ENCODE results near the gene ARMC8. TPM values are rescaled to one million over a fixed set of nuclear protein-coding genes. Genes with fewer than 3 reads are reported as not detected.

Gene ARMC8
- total RNA-seq, 4 donors from 2014 or later: 79.3 to 93.0 (median 84.9) TPM

DNA sequence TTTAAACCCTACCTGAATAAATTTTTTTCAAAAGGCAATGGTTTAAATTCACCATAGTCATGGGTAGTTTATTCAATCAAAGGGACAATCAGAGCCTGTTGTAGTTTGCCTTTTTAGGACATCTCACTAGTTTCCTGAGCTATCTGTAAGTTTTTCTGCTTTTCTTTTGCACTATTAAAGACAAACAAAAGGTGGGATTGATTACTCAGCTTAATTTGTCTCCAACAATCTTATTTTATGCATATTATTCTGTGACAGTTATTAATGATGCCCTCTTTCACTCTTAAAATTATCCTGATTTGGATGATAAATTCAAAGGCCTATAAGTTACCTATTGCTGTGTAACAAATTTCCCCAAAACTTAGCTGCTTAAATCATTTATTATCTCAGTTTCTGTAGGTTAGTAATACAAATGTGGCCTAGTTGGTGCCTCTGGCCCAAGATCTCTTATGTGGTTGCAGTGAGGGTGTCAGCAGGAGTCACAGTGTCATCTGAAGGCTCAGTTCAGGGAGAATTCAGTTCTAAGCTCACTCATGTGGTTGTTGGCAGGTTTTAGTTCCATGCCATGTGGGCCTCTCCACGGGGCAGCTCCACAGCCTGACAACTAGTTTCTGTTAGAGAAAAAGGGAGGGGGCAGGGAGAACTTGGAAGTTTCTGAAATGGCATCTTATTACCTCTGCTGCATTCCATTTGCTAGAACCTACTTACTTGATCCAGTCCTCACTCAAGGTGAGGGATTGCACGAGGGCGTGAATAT is 16.0 kb downstream of the ARMC8 start:
- peaks cover 0 to 4% (median 0%) of the 10 kb centered on the region in 4 donors for H3K36me3 ChIP-seq
- H3K9me3 ChIP-seq: no peaks in the 10 kb centered on the region
- DNase-seq (ENCODE audit: extremely low spot score): no peak
- TF ChIP-seq POLR2A (IDR thresholded peaks at IDR 0.05; ENCODE audit: low read depth): no peak
- TF ChIP-seq, protein P1, sequence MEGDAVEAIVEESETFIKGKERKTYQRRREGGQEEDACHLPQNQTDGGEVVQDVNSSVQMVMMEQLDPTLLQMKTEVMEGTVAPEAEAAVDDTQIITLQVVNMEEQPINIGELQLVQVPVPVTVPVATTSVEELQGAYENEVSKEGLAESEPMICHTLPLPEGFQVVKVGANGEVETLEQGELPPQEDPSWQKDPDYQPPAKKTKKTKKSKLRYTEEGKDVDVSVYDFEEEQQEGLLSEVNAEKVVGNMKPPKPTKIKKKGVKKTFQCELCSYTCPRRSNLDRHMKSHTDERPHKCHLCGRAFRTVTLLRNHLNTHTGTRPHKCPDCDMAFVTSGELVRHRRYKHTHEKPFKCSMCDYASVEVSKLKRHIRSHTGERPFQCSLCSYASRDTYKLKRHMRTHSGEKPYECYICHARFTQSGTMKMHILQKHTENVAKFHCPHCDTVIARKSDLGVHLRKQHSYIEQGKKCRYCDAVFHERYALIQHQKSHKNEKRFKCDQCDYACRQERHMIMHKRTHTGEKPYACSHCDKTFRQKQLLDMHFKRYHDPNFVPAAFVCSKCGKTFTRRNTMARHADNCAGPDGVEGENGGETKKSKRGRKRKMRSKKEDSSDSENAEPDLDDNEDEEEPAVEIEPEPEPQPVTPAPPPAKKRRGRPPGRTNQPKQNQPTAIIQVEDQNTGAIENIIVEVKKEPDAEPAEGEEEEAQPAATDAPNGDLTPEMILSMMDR (IDR thresholded peaks at IDR 0.05): no peak
- no peak for TF ChIP-seq POLR2AphosphoS5 (IDR thresholded peaks at IDR 0.05)
- no peak for TF ChIP-seq EP300 (IDR thresholded peaks at IDR 0.05)
- WGBS: 73% methylated on average over 3 of the region's 3 CpGs
- H3K4me3 ChIP-seq: no peak overlapping the region
- H3K27me3 ChIP-seq: no peaks in the 10 kb centered on the region
- intact Hi-C loops (cut with DNase I): no loop called here
- H3K27ac ChIP-seq (replicated peaks in 1 of 4): no peak overlapping the region
- H3K4me1 ChIP-seq: peaks cover 24 to 32% (median 28%) of the 10 kb centered on the region in 4 donors

GRCh38 chr3:138203938-138204337 is 16.8 kb downstream of the ARMC8 start:
- no peak overlapping the region for H3K27ac ChIP-seq (replicated peaks in 1 of 4)
- DNase-seq (ENCODE audit: extremely low spot score): no peak
- 85% methylated on average over 4 of the region's 4 CpGs for WGBS
- intact Hi-C loops (cut with DNase I): no loop called here
- no peak for TF ChIP-seq POLR2A (IDR thresholded peaks at IDR 0.05; ENCODE audit: low read depth)
- no peak overlapping the region for H3K4me3 ChIP-seq
- peaks cover 24 to 30% (median 28%) of the 10 kb centered on the region in 4 donors for H3K4me1 ChIP-seq
- no peaks in the 10 kb centered on the region for H3K27me3 ChIP-seq
- no peaks in the 10 kb centered on the region for H3K9me3 ChIP-seq
- peaks cover 0 to 4% (median 0%) of the 10 kb centered on the region in 4 donors for H3K36me3 ChIP-seq

DNA sequence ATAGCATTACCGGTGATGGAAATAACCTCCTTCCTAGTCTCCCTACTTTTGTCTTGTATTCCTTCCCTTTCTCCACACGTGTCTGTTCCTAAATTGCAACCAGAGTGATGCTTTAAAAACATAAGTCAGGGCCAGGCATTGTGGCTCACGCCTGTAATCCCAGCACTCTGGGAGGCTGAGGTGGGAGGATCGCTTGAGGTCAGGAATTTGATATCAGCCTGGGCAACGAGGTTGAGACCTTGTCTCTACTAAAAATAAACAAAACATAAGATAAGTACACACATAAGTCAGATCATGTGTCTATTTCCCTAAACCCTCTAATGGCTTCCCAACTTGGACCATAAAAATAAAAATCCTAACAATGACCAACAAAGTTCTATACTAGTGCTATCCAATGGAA is 18.4 kb downstream of the ARMC8 start:
- TF ChIP-seq EP300 (IDR thresholded peaks at IDR 0.05): no peak
- TF ChIP-seq POLR2A (IDR thresholded peaks at IDR 0.05; ENCODE audit: low read depth): no peak
- TF ChIP-seq, protein P1 (IDR thresholded peaks at IDR 0.05): no peak
- no peak for TF ChIP-seq POLR2AphosphoS5 (IDR thresholded peaks at IDR 0.05)
- Histone ChIP-seq H3K4me1 (peaks cover 27 to 45% (median 38%) of the 10 kb centered on the region in 4 donors), H3K9me3 (no peaks in the 10 kb centered on the region), H3K4me3 (no peak overlapping the region), H3K36me3 (peaks cover 0 to 4% (median 0%) of the 10 kb centered on the region in 4 donors), H3K27me3 (no peaks in the 10 kb centered on the region), H3K27ac (replicated peaks in 1 of 4) (no peak overlapping the region)
- intact Hi-C loops (cut with DNase I): no loop called here
- no peak for DNase-seq (ENCODE audit: extremely low spot score)
- WGBS: 72% methylated on average over 5 of the region's 5 CpGs

DNA sequence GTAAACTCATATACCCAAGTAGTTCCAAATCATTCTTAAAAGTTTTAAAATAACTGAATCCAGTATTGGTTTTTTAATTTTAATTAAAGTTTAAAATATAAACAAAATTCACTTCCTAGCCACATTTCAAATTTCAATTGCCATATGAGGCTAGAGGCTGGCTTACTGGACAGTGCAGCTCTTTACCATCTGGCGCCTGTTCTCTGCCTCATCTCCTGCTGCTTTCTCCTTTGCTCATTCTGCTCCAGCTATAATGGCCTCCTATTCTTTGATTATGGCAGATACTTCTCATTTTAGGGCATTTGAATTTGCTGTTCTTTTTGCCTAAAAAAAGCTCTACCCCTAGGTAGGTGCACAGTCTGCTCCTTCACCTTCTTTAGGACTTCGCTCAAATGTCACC is 19.1 kb downstream of the ARMC8 start:
- intact Hi-C loops (cut with DNase I): no loop called here
- WGBS: 97% methylated on average over 2 of the region's 2 CpGs
- DNase-seq (ENCODE audit: extremely low spot score): no peak

DNA sequence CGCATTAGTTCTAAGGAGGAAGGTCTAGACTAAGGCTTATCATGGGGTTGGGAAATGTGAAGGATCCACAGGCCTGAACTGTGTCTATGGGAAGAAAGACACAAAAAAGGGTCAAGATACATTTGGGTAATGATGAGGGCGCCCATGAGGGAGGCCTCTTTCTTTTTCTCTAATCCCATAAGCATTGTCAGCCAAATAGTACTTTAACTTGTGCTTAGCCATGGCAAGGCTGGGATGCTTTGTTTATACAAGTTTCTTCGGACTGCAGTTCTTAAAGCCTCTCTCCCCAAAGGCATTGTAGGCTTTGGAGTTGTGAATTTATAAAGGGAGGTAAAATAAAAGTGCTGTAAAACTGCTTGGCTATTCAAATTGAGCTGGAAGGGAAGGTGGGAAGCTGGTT is 23.4 kb downstream of the ARMC8 start:
- DNase-seq (ENCODE audit: extremely low spot score): no peak
- 74% methylated on average over 3 of the region's 3 CpGs for WGBS
- H3K36me3 ChIP-seq: peaks cover 0 to 15% (median 3%) of the 10 kb centered on the region in 4 donors
- TF ChIP-seq POLR2AphosphoS5 (IDR thresholded peaks at IDR 0.05) (no peak), EP300 (IDR thresholded peaks at IDR 0.05) (no peak), POLR2A (IDR thresholded peaks at IDR 0.05; ENCODE audit: low read depth) (no peak)
- TF ChIP-seq, protein P1 (IDR thresholded peaks at IDR 0.05): no peak
- peaks cover 10 to 22% (median 17%) of the 10 kb centered on the region in 4 donors for H3K4me1 ChIP-seq
- no peaks in the 10 kb centered on the region for H3K27me3 ChIP-seq
- no peak overlapping the region for H3K27ac ChIP-seq (replicated peaks in 1 of 4)
- H3K4me3 ChIP-seq: no peak overlapping the region
- H3K9me3 ChIP-seq: no peaks in the 10 kb centered on the region
- intact Hi-C loops (cut with DNase I): no loop called here

More for the DNA sequence above, 19.1 kb downstream of the ARMC8 start:
- H3K4me1 ChIP-seq: peaks cover 27 to 47% (median 42%) of the 10 kb centered on the region in 4 donors
- peaks cover 0 to 4% (median 0%) of the 10 kb centered on the region in 4 donors for H3K36me3 ChIP-seq
- H3K27me3 ChIP-seq: no peaks in the 10 kb centered on the region
- H3K9me3 ChIP-seq: no peaks in the 10 kb centered on the region
- H3K4me3 ChIP-seq: no peak overlapping the region
- no peak overlapping the region for H3K27ac ChIP-seq (replicated peaks in 1 of 4)
- TF ChIP-seq POLR2AphosphoS5 (IDR thresholded peaks at IDR 0.05): no peak
- TF ChIP-seq POLR2A (IDR thresholded peaks at IDR 0.05; ENCODE audit: low read depth): no peak
- no peak for TF ChIP-seq EP300 (IDR thresholded peaks at IDR 0.05)
- TF ChIP-seq, protein P1 (IDR thresholded peaks at IDR 0.05): no peak
